ENCODE data around the gene MLLT10. TPM values are rescaled to one million over a fixed set of nuclear protein-coding genes. Genes with fewer than 3 reads are reported as not detected.
"Not testable (repeated sequence)": the region's sequence is repeated elsewhere in the genome, so short reads cannot be mapped to it uniquely, and the experiment has no call there.

MLLT10 gene
- total RNA-seq, 1 donor from 2014 or later: 46.8 TPM

DNA sequence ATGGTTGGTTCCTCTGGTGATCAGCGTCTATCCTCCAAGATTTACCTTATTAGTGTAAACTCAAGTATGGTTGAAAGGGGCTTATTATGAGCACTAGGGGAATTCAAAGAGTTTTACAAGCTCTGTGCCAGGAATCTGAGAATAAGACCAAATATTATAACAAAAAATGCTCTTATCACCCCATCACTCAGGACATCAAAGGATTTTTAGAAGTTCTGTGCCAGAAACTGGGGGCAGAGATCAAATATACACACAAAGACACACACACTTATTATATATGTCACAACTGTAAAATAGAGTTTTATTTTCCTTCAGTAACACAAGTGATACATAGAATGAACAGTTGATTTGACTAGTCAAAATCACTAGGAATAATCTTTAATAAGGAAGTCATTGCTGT lies 89.3 kb downstream of the MLLT10 start:
- Mint-ChIP-seq H3K9me3 (peaks cover 10% of the 10 kb centered on the region), H3K4me1 (ENCODE audit: unreplicated experiment) (no peaks in the 10 kb centered on the region), H3K27me3 (no peaks in the 10 kb centered on the region), H3K27ac (no peak overlapping the region), H3K4me3 (no peak overlapping the region), H3K36me3 (peaks cover 36% of the 10 kb centered on the region)
- no peak for DNase-seq (ENCODE audit: extremely low spot score, unreplicated experiment)
- no peak for TF ChIP-seq CTCF (conservative IDR thresholded peaks at IDR 0.05)

DNA sequence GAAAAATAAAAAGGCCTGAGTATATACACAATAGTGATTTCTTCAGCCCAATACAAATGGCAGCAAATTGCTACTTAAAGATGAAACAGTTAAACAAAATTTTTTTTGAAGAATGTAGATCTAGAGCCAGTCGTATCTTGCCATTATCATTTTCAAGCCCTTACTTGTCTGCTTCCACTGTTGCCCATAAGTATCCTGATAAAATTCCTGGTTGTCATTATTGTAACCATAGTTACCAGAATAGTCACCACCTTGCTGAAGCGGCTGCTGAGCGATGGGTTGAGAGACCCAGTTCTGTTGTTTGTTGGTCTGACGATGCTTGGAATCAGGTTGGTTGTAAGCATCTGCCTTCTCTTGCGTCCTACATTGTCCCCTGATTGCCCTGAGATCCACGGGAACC lies 90.4 kb downstream of the MLLT10 start:
- peaks cover 32% of the 10 kb centered on the region for H3K36me3 Mint-ChIP-seq
- not testable (repeated sequence) for H3K9me3 Mint-ChIP-seq; H3K27ac Mint-ChIP-seq; H3K4me1 Mint-ChIP-seq (ENCODE audit: unreplicated experiment); H3K27me3 Mint-ChIP-seq; H3K4me3 Mint-ChIP-seq; DNase-seq (ENCODE audit: extremely low spot score, unreplicated experiment)

DNA sequence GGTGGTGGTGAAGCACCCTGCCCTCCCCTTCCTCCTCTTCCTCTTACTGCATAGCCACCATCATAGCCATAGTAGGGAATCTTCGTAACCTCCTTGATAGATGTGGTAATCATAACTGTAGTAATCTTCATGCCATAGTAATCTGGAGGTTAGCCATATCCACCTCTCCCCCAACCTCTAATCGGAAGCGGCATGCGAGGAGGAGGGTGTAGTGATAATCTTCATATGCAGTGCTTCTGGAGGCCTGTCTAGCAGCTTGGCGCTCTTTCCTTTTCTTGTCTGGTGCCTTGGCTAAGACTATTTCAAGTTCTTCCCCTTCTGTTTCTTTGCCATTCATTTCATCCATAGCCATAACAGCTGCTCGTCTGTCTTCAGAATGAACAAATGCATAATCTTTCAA lies 90.9 kb downstream of the MLLT10 start:
- DNase-seq (ENCODE audit: extremely low spot score, unreplicated experiment): no peak
- Mint-ChIP-seq H3K4me1 (ENCODE audit: unreplicated experiment) (no peaks in the 10 kb centered on the region), H3K4me3 (no peak overlapping the region), H3K27me3 (no peaks in the 10 kb centered on the region), H3K27ac (no peak overlapping the region), H3K9me3 (peaks cover 10% of the 10 kb centered on the region), H3K36me3 (peaks cover 37% of the 10 kb centered on the region)
- TF ChIP-seq CTCF (conservative IDR thresholded peaks at IDR 0.05): no peak

DNA sequence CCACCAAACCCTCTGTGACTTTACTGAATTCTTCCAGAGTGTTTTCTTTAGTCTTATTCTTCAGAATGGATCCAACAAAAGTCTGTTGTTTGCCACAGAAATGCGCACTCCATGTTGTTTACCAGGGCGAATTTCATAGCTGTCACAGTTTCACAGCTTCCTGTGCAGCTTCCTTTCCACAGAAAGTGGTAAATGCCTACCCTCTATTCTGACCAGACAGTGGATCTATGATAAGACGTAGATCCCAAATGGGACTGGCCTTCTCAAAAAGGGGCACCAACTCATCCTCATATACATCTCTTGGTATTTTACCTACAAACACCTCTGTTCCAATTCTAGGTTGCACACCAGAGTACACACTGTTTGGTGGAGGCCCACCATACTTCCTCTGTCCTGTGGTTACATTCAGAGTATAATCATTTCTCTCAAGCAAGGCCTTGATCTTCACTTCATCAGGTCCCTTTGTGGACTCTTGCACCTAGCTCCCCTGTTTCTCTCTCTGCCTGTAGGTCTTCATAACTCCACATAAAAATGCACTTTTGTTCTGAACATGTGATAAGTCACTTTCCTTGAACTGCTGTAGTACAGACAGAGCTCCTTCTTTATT lies 91.7 kb downstream of the MLLT10 start:
- peaks cover 10% of the 10 kb centered on the region for H3K9me3 Mint-ChIP-seq
- no peak overlapping the region for H3K4me3 Mint-ChIP-seq
- peaks cover 41% of the 10 kb centered on the region for H3K36me3 Mint-ChIP-seq
- no peak for TF ChIP-seq CTCF (conservative IDR thresholded peaks at IDR 0.05)
- no peak for DNase-seq (ENCODE audit: extremely low spot score, unreplicated experiment)
- no peaks in the 10 kb centered on the region for H3K4me1 Mint-ChIP-seq (ENCODE audit: unreplicated experiment)
- no peak overlapping the region for H3K27ac Mint-ChIP-seq
- H3K27me3 Mint-ChIP-seq: no peaks in the 10 kb centered on the region

GRCh38 chr10:21626457-21627161 lies 92.6 kb downstream of the MLLT10 start:
- Mint-ChIP-seq H3K9me3 (peaks cover 10% of the 10 kb centered on the region), H3K27ac (no peak overlapping the region), H3K4me1 (ENCODE audit: unreplicated experiment) (peaks cover 4% of the 10 kb centered on the region), H3K4me3 (no peak overlapping the region), H3K36me3 (peaks cover 47% of the 10 kb centered on the region), H3K27me3 (no peaks in the 10 kb centered on the region)
- TF ChIP-seq CTCF (conservative IDR thresholded peaks at IDR 0.05): no peak
- no peak for DNase-seq (ENCODE audit: extremely low spot score, unreplicated experiment)

GRCh38 chr10:21627331-21627730 lies 93.3 kb downstream of the MLLT10 start:
- Mint-ChIP-seq H3K9me3 (peaks cover 10% of the 10 kb centered on the region), H3K4me3 (no peak overlapping the region), H3K4me1 (ENCODE audit: unreplicated experiment) (peaks cover 4% of the 10 kb centered on the region), H3K36me3 (peaks cover 51% of the 10 kb centered on the region), H3K27me3 (no peaks in the 10 kb centered on the region), H3K27ac (no peak overlapping the region)
- no peak for TF ChIP-seq CTCF (conservative IDR thresholded peaks at IDR 0.05)
- no peak for DNase-seq (ENCODE audit: extremely low spot score, unreplicated experiment)
